ENCODE results near the gene GOLGA6L25.
"Not testable (repeated sequence)": the region's sequence is repeated elsewhere in the genome, so short reads cannot be mapped to it uniquely, and the experiment has no call there.

Gene GOLGA6L25

GRCh38 chr15:28553268-28553667 is at the start of gene GOLGA6L25:
Gene GOLGA6L25 (plus strand): TSS chr15:28553568. CDS start chr15:28553629, 61 bp downstream.
- FAIRE-seq = not testable (repeated sequence)

- not testable (repeated sequence) for FAIRE-seq
Observed at GRCh38 chr15:28508217-28508889, 45.0 kb upstream of the GOLGA6L25 start.

GRCh38 chr15:28514128-28514527 is 39.2 kb upstream of the GOLGA6L25 start:
- not testable (repeated sequence) for FAIRE-seq

GRCh38 chr15:28515208-28515607 is 38.2 kb upstream of the GOLGA6L25 start:
- not testable (repeated sequence) for FAIRE-seq

GRCh38 chr15:28532954-28533353 is 20.4 kb upstream of the GOLGA6L25 start, which contains the start of gene GOLGA8G:
Gene GOLGA8G (minus strand): TSS chr15:28532971. CDS start chr15:28532909, 62 bp downstream.
- not testable (repeated sequence) for FAIRE-seq

- FAIRE-seq = not testable (repeated sequence)
Observed at GRCh38 chr15:28573351-28573750, 20.0 kb downstream of the GOLGA6L25 start.

- FAIRE-seq = not testable (repeated sequence)
Observed at GRCh38 chr15:28588977-28589606, 35.7 kb downstream of the GOLGA6L25 start.

- FAIRE-seq = not testable (repeated sequence)
Observed at GRCh38 chr15:28589769-28590168, 36.4 kb downstream of the GOLGA6L25 start.

- not testable (repeated sequence) for FAIRE-seq
Observed at GRCh38 chr15:28592395-28592794, 39.0 kb downstream of the GOLGA6L25 start.

GRCh38 chr15:28593424-28594129 is 40.2 kb downstream of the GOLGA6L25 start:
- not testable (repeated sequence) for FAIRE-seq

- FAIRE-seq = not testable (repeated sequence)
Observed at GRCh38 chr15:28597471-28597870, 44.1 kb downstream of the GOLGA6L25 start.

- FAIRE-seq = not testable (repeated sequence)
Observed at GRCh38 chr15:28598209-28598608, 44.8 kb downstream of the GOLGA6L25 start.

GRCh38 chr15:28602152-28602551 is 48.8 kb downstream of the GOLGA6L25 start:
- FAIRE-seq = not testable (repeated sequence)
